ENCODE results near the gene PRKCI. TPM values are rescaled to one million over a fixed set of nuclear protein-coding genes. Genes with fewer than 3 reads are reported as not detected.
A peak's percentile ranks its signal among the peaks of the same experiment; 100 is the strongest.

Gene PRKCI
- total RNA-seq = 10 to 100 TPM; 17.4 to 21.3 TPM

DNA sequence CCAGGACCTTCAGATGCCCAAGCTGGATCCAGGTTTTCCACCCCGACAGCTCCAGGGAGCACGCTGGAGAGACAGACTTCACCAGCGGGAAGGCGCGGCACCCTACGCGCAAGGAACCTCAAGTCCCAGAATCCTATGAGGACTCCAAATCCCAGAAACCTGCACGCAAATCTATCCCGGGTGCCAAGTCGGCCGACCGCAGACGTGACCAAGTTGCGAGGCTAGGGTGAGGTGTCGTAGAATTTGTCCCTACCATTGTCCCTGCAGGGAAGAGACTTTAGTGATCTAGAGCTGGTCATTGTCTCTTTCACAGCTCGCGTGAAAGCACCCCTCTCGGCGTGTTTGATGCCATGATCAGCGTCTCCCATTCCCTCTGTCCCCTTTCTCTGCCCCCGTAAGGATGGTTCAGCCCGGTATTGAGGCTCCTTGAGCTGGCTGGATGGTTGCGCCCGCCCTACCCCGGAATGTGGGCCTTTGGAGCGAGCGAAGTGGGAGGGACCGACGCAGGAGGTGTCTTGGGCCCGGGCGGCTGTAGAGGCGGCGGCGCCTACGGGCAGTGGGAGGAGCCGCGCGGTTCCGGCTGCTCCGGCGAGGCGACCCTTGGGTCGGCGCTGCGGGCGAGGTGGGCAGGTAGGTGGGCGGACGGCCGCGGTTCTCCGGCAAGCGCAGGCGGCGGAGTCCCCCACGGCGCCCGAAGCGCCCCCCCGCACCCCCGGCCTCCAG lies at the start of gene PRKCI:
PRKCI (plus strand) TSS at position 501 of the 723 bp plus-strand sequence. CDS start 246 bp downstream, outside the sequence.
- peak; percentile 93 for DNase-seq
- Mint-ChIP-seq H3K4me3 (peak within 1 kb of the TSS; percentile 91), H3K9me3 (no peaks in the 10 kb centered on the region), H3K27ac (peak within 1 kb of the TSS; percentile 94), H3K4me1 (ENCODE audit: low read depth) (peaks cover 27% of the 10 kb centered on the region), H3K36me3 (ENCODE audit: low read depth) (no peaks in the 10 kb centered on the region), H3K27me3 (no peaks in the 10 kb centered on the region)
- TF ChIP-seq, protein P1, sequence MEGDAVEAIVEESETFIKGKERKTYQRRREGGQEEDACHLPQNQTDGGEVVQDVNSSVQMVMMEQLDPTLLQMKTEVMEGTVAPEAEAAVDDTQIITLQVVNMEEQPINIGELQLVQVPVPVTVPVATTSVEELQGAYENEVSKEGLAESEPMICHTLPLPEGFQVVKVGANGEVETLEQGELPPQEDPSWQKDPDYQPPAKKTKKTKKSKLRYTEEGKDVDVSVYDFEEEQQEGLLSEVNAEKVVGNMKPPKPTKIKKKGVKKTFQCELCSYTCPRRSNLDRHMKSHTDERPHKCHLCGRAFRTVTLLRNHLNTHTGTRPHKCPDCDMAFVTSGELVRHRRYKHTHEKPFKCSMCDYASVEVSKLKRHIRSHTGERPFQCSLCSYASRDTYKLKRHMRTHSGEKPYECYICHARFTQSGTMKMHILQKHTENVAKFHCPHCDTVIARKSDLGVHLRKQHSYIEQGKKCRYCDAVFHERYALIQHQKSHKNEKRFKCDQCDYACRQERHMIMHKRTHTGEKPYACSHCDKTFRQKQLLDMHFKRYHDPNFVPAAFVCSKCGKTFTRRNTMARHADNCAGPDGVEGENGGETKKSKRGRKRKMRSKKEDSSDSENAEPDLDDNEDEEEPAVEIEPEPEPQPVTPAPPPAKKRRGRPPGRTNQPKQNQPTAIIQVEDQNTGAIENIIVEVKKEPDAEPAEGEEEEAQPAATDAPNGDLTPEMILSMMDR (IDR thresholded peaks at IDR 0.05) = no peak
- intact Hi-C loops (cut with micrococcal nuclease) = no loop called here
- POLR2A ChIA-PET = interaction anchor here (0.7 to 3.7 kb wide), 4 partner anchors 11 to 43 kb away, joined by 3 to 16 read pairs (median 3); partner anchors contain the start of gene PHC3
- peak; percentile 95 for ATAC-seq
- CTCF ChIA-PET = interaction anchor here (1.4 to 2.0 kb wide), 2 partner anchors 40 to 153 kb away, joined by 4 read pairs; partner anchors contain the start of gene PHC3

DNA sequence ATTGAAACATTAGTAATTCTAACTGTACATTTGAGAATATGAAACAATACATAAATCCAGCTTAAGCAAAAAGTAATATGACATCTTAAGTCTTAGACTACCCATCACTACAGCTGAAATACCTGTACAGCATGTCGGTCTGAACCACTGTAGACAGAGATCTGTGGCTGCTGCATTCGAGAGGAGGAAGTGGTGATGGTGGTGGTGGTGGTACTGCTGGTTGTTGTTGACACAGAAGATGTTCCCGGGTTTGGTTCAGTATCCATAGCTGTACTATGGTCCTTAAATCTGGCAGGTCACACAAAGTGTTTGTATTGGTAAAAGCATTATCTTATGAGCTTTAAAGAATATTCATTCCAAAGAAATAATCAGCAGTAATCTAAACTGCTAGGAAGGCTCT lies 43.6 kb upstream of the PRKCI start:
- peaks cover 39% of the 10 kb centered on the region for H3K4me1 Mint-ChIP-seq (ENCODE audit: low read depth)
- ATAC-seq (peak; percentile 28), DNase-seq (peak; percentile 76)
- TF ChIP-seq, protein P1 (IDR thresholded peaks at IDR 0.05) = no peak
- no peaks in the 10 kb centered on the region for H3K27me3 Mint-ChIP-seq
- CTCF ChIA-PET = interaction anchor here (0.8 kb wide), 1 partner anchor 16 kb away, joined by 3 read pairs; no protein-coding TSS in a partner anchor
- POLR2A ChIA-PET = interaction anchor here (0.6 to 1.4 kb wide), 6 partner anchors 8 to 729 kb away, joined by 3 to 6 read pairs (median 3); partner anchors contain the start of gene SEC62
- H3K27ac Mint-ChIP-seq = peak overlapping the region; percentile 76
- intact Hi-C loops (cut with micrococcal nuclease) = no loop called here
- H3K4me3 Mint-ChIP-seq = peak overlapping the region; percentile 69
- peaks cover 44% of the 10 kb centered on the region for H3K36me3 Mint-ChIP-seq (ENCODE audit: low read depth)
- H3K9me3 Mint-ChIP-seq = no peaks in the 10 kb centered on the region

DNA sequence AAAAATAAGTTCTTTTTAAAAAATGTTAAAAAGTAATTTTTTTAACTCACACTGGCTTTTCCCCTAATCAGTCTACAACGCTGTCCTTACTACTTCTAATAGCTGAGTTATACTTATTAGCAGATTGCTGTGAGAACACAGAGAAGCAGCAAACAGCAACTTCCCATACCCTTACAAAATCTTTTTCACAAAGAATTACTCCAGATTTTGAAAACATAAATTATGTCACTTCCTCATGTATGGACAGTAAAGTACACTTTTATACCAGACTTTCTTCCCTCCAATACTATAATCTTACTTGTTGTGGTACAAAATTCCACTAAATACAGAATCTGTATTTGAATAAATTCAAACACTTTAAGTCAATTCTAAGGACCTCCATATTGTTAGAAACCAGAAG lies 42.8 kb upstream of the PRKCI start:
- Mint-ChIP-seq H3K27ac (peak overlapping the region; percentile 100), H3K27me3 (no peaks in the 10 kb centered on the region), H3K4me3 (peak overlapping the region; percentile 86), H3K36me3 (ENCODE audit: low read depth) (peaks cover 41% of the 10 kb centered on the region), H3K9me3 (no peaks in the 10 kb centered on the region), H3K4me1 (ENCODE audit: low read depth) (peaks cover 36% of the 10 kb centered on the region)
- no peak for DNase-seq
- POLR2A ChIA-PET = interaction anchor here (1.0 to 1.4 kb wide), 4 partner anchors 9 to 213 kb away, joined by 3 to 6 read pairs (median 4); partner anchors contain the start of gene SEC62
- intact Hi-C loops (cut with micrococcal nuclease) = no loop called here
- CTCF ChIA-PET = interaction anchor here (1.3 kb wide), 1 partner anchor 9 kb away, joined by 3 read pairs; no protein-coding TSS in a partner anchor
- ATAC-seq = no peak
- TF ChIP-seq, protein P1 (IDR thresholded peaks at IDR 0.05) = no peak

DNA sequence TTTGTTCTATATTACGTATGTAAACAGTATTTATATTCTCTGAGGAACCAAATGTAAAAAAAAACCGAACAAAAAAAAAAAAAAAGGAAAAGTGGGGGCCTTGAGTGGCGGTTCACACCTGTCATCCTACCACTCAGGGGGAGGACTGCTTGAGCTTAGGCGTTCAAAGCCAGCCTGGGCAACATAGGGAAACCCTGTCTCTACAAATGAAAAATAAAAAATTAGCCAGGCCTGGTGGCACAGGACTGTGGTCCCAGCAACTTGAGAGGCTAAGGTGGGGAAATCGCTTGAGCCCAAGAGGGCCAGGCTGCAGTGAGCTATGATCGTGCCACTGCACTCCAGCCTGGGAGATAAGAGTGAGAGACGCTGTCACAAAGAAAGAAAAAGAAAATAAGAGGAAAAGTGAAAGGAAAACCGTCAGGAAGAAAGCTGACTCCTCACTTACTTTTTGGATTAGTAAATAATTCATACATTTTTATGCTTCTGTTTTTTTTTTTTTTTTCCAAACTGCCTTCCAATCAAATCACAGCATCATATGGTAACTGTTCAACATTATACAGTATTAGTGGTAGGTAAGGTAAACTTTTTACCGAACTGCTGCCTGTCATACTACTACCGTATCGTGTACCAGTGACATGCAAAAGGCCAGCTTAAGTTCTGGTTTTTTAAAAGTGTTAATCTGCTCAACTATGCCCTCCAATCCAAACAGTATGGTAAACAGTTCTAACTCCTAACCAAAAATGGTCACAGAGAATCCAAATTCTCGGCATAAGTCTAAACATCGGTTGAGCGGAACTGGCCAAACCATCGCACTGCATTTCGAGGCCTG lies 41.9 kb upstream of the PRKCI start:
- Mint-ChIP-seq H3K27ac (peak overlapping the region; percentile 100), H3K4me3 (peak overlapping the region; percentile 86), H3K9me3 (no peaks in the 10 kb centered on the region), H3K27me3 (no peaks in the 10 kb centered on the region), H3K4me1 (ENCODE audit: low read depth) (peaks cover 29% of the 10 kb centered on the region), H3K36me3 (ENCODE audit: low read depth) (peaks cover 35% of the 10 kb centered on the region)
- intact Hi-C loops (cut with micrococcal nuclease) = loop anchor here (10.0 kb wide), 1 partner anchor 175 kb away; the partner anchor contains the start of gene SKIL
- peak; percentile 43 for ATAC-seq
- POLR2A ChIA-PET = interaction anchor here (0.6 to 2.8 kb wide), 13 partner anchors 9 to 416 kb away, joined by 3 to 16 read pairs (median 4); partner anchors contain the start of genes PRKCI, SKIL and TERC
- TF ChIP-seq, protein P1 (IDR thresholded peaks at IDR 0.05) = no peak
- CTCF ChIA-PET = interaction anchor here (1.3 kb wide), 1 partner anchor 8 kb away, joined by 3 read pairs; no protein-coding TSS in a partner anchor
- DNase-seq = peak; percentile 25
